AG09309 (cell line): ENCODE measurements around the gene PIP4K2A.

ENCODE experiments used
- DNase-seq: peaks from one replicate; pipeline ENCODE4 v3.0.0-alpha.2; 2010; ENCODE audit warnings: low read depth
- H3K4me3 ChIP-seq: 2 replicates; pipeline ENCODE4 v1.5.1; 2011; ENCODE audit warnings: mild to moderate bottlenecking, low read depth, low read length, moderate library complexity; ENCODE audit not compliant: control insufficient read depth
- CTCF ChIP-seq: IDR thresholded peaks from 2 replicates; pipeline ENCODE4 v1.5.1; 2011; ENCODE audit warnings: mild to moderate bottlenecking, low read depth, low read length, inconsistent platforms; ENCODE audit not compliant: insufficient read depth, control insufficient read depth; ENCODE audit errors: missing control alignments

The PIP4K2A gene

DNA sequence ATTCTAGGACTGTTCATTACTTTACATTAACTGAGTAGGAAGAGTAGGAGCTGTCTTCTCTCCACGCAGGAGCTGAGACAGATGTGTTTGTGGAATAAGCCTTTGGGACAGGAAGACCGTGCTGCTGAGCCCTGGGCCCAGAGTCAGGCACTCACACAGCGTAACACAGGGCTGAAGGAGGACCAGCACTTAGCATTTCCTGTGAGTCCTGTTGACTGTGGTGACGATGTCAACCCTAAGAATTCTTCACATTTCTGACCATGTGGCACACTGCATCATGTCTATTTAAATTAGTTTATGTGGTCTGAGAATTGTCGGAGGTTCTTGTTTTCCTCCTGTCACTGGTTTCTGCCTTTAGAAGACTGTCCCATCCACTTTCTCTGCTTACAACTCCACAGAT, 117.2 kb downstream of the PIP4K2A start:
- no peak for TF ChIP-seq CTCF

DNA sequence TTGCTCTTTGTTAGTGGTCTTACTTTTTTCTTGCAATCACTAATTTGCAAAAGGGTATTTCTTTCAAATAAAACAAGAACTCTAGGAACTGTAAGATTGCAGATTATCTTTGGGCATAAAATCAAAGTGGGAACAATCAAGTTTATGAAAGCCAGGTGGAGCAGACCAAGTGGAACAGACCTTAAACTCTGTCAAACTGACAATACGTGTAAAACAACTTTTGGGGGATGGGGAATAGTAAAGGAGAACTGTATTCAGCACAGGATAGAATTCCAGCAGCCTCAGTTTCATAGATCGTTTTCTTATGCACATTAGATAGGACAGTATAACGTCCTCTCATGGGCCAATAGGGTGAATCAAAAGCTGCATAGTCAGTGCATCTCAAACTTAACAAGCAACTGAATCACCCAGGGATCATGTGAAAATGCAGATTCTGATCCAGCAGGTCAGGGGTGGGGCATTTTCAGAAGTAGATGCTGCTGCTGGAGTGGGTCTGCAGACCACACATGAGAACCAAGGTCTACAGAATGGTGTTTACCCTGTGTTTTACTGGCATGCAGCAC, 120.7 kb downstream of the PIP4K2A start:
- TF ChIP-seq CTCF: no peak
- DNase-seq: no peak
- H3K4me3 ChIP-seq: no peak overlapping the region

More for the DNA sequence above, 117.2 kb downstream of the PIP4K2A start:
- H3K4me3 ChIP-seq: no peak overlapping the region
- DNase-seq: no peak

GRCh38 chr10:22593026-22593425, 121.4 kb downstream of the PIP4K2A start:
- H3K4me3 ChIP-seq: no peak overlapping the region
- TF ChIP-seq CTCF: no peak
- no peak for DNase-seq

DNA sequence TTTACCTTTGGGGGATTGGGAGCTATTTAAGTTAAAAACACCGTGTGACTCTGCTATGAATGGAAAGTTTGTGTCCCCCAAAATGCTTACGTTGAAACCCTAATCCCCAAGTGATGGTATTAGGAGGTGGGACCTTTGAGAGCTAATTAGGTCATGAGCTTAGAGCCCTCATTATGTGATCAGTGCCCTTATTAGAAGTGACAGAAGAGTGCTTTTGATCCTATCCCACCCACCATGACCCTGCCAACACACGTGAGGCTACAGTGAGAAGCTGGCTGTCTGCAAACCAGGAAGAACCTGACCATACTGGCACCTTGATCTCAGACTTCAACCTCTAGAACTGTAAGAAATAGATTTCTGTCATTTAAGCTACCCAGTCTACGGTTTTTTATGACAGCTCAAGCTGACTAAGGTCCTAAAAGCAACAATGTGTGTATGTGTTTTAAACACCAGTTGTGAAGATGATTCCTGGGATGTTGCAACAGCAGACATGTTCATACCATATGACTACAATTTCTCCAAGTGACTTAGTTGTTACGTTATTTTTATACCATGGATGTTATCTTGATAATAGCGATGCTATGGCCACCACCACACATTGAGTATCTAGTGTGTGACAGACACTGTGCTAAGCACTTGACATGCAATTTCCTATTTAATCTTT, 124.4 kb downstream of the PIP4K2A start:
- TF ChIP-seq CTCF: no peak
- no peak for DNase-seq

GRCh38 chr10:22588462-22588861, 125.9 kb downstream of the PIP4K2A start:
- TF ChIP-seq CTCF: no peak
- no peak overlapping the region for H3K4me3 ChIP-seq
- no peak for DNase-seq

More for the DNA sequence above, 124.4 kb downstream of the PIP4K2A start:
- no peak overlapping the region for H3K4me3 ChIP-seq

GRCh38 chr10:22583683-22584082, 130.7 kb downstream of the PIP4K2A start:
- TF ChIP-seq CTCF: no peak
- DNase-seq: no peak
- H3K4me3 ChIP-seq: no peak overlapping the region
